HepG2 (cell line): ENCODE results near the gene PRSS22. TPM values are rescaled to one million over a fixed set of nuclear protein-coding genes. Genes with fewer than 3 reads are reported as not detected.
A peak's percentile ranks its signal among the peaks of the same experiment; 100 is the strongest.

Source experiments
- AHR ChIP-seq: IDR thresholded peaks from 2 replicates; pipeline ENCODE4 v1.6.1; 2018; ENCODE audit warnings: missing genetic modification reagents, missing compliant biosample characterization
- E2F5 ChIP-seq: sonication (generic); formaldehyde crosslinking; conservative IDR thresholded peaks from 2 replicates; pipeline ENCODE4 v1.4.0; 2020; ENCODE audit warnings: missing genetic modification reagents
- FOXO4 ChIP-seq: sonication (generic); formaldehyde crosslinking; conservative IDR thresholded peaks from 2 replicates; pipeline ENCODE4 v1.8.1; 2023; ENCODE audit warnings: missing genetic modification reagents
- FOXP4 ChIP-seq: sonication (generic); formaldehyde crosslinking; IDR thresholded peaks from 2 replicates; pipeline ENCODE4 v1.4.0; 2020; ENCODE audit warnings: missing genetic modification reagents
- GABPA ChIP-seq, 2 experiments: IDR thresholded peaks; 2 replicates each; pipeline ENCODE4 v1.6.1; 2011 to 2016; ENCODE audit warnings: low read depth in 2 of 2, low read length in 1 of 2, missing biosample characterization in 1 of 2, missing genetic modification characterization in 1 of 2
- SMC3 ChIP-seq: IDR thresholded peaks from 2 replicates; pipeline ENCODE4 v1.6.1; 2011; ENCODE audit warnings: low read length, improper control_type of control experiment
- YY1 ChIP-seq: IDR thresholded peaks from 2 replicates; pipeline ENCODE4 v1.6.1; 2011; ENCODE audit warnings: low read length, low read depth, moderate library complexity, mild to moderate bottlenecking; ENCODE audit not compliant: insufficient read depth, insufficient replicate concordance
- ZMYM4 ChIP-seq: sonication (generic); formaldehyde crosslinking; IDR thresholded peaks from 2 replicates; pipeline ENCODE4 v1.8.1; 2023; ENCODE audit warnings: mild to moderate bottlenecking, missing genetic modification reagents
- ZNF12 ChIP-seq: sonication (generic); formaldehyde crosslinking; IDR thresholded peaks from 2 replicates; pipeline ENCODE4 v1.5.0; 2020; ENCODE audit warnings: missing genetic modification reagents
- ZNF143 ChIP-seq: sonication (generic); formaldehyde crosslinking; IDR thresholded peaks from 2 replicates; pipeline ENCODE4 v1.4.0; 2020; ENCODE audit warnings: missing genetic modification reagents
- ZNF567 ChIP-seq: sonication (generic); formaldehyde crosslinking; IDR thresholded peaks from 2 replicates; pipeline ENCODE4 v1.8.1; 2023; ENCODE audit warnings: mild to moderate bottlenecking, missing genetic modification reagents, borderline replicate concordance
- ZNF572 ChIP-seq: sonication (generic); formaldehyde crosslinking; IDR thresholded peaks from 2 replicates; pipeline ENCODE4 v1.5.1; 2020; ENCODE audit warnings: mild to moderate bottlenecking, missing genetic modification reagents
- polyA plus RNA-seq, 8 experiments: library from polyadenylated mRNA; depleted of rRNA in 3 of 8; stranded (reverse) in 7 of 8; unstranded in 1 of 8; fragments of >200 nt; fragmentation: Illumina TruSeq in 4 of 8; extraction: Trizol in 4 of 8; gene quantifications; 2 replicates each; pipeline versions ENCODE4 v1.2.1 to v1.2.3, GENCODE V29; 2011 to 2016; ENCODE audit warnings: low read depth in 4 of 8, missing spikeins in 1 of 8, mixed read lengths in 1 of 8; ENCODE audit not compliant: insufficient read depth in 1 of 8
- total RNA-seq, 5 experiments: library from RNA; depleted of rRNA; stranded (reverse); fragments of >200 nt; fragmentation: Illumina TruSeq; extraction: Trizol; gene quantifications; 2 replicates each; pipeline ENCODE4 v1.2.3, GENCODE V29; 2016; ENCODE audit warnings: low read depth in 1 of 5
- TF ChIP-seq, protein P1 (sequence below): sonication (generic); formaldehyde crosslinking; IDR thresholded peaks from 2 replicates; pipeline ENCODE4 v1.8.1; 2023; ENCODE audit warnings: mild to moderate bottlenecking, missing genetic modification reagents, borderline replicate concordance
- TF ChIP-seq, protein P2 (sequence below), 2 experiments: sonication (generic) in 1 of 2; formaldehyde crosslinking in 1 of 2; IDR thresholded peaks; 2 replicates each; pipeline versions ENCODE4 v1.4.0 to v1.6.1; 2016 to 2020; ENCODE audit warnings: borderline replicate concordance in 1 of 2, low read depth in 1 of 2, mild to moderate bottlenecking in 1 of 2, missing genetic modification reagents in 1 of 2
- TF ChIP-seq, protein P3 (sequence below): sonication (generic); formaldehyde crosslinking; IDR thresholded peaks from 2 replicates; pipeline ENCODE4 v1.9.0; 2022; ENCODE audit warnings: low read depth, missing genetic modification reagents
- TF ChIP-seq, protein P4 (sequence below): sonication (generic); formaldehyde crosslinking; IDR thresholded peaks from 2 replicates; pipeline ENCODE4 v1.5.1; 2020; ENCODE audit warnings: mild to moderate bottlenecking, moderate library complexity, missing genetic modification reagents

PRSS22 gene
- total and polyA plus RNA-seq, 2 of the 13 experiments (the other 11 are each of a cell fraction or from before 2014, with no cell fraction given), result 0.24 to 0.32 TPM

GRCh38 chr16:2838928-2839327, 19.0 kb downstream of the PRSS22 start (continued):
- TF ChIP-seq ZNF143 (peak; percentile 45; the same call in 1 of the 2 replicates), FOXO4 (CRISPR knock-in tag) (no peak), YY1 (peak; percentile 53), FOXP4 (CRISPR knock-in tag) (no peak), E2F5 (no peak), ZNF572 (CRISPR knock-in tag) (peak; percentile 81; the same call in 1 of the 2 replicates), GABPA (IDR thresholded peaks at IDR 0.05; ENCODE audit: low read depth, low read length) (no peak), GABPA (CRISPR knock-in tag; IDR thresholded peaks at IDR 0.05; ENCODE audit: low read depth) (peak; percentile 28; the same call in 1 of the 2 replicates), AHR (CRISPR knock-in tag) (no peak), ZMYM4 (CRISPR knock-in tag) (no peak), SMC3 (peak; percentile 52; the same call in 1 of the 2 replicates), ZNF12 (CRISPR knock-in tag) (0 out of 2 replicates have a peak, but pooled peaks have one; percentile 16), ZNF567 (CRISPR knock-in tag) (peak; percentile 52; the same call in 1 of the 2 replicates)
- TF ChIP-seq, protein P1, sequence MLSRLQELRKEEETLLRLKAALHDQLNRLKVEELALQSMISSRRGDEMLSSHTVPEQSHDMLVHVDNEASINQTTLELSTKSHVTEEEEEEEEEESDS, result no peak
- TF ChIP-seq, protein P2, sequence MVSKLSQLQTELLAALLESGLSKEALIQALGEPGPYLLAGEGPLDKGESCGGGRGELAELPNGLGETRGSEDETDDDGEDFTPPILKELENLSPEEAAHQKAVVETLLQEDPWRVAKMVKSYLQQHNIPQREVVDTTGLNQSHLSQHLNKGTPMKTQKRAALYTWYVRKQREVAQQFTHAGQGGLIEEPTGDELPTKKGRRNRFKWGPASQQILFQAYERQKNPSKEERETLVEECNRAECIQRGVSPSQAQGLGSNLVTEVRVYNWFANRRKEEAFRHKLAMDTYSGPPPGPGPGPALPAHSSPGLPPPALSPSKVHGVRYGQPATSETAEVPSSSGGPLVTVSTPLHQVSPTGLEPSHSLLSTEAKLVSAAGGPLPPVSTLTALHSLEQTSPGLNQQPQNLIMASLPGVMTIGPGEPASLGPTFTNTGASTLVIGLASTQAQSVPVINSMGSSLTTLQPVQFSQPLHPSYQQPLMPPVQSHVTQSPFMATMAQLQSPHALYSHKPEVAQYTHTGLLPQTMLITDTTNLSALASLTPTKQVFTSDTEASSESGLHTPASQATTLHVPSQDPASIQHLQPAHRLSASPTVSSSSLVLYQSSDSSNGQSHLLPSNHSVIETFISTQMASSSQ (IDR thresholded peaks at IDR 0.05; ENCODE audit: low read depth), result no peak
- TF ChIP-seq, protein P2 (CRISPR knock-in tag; IDR thresholded peaks at IDR 0.05; ENCODE audit: borderline replicate concordance), result peak; percentile 38; the same call in 1 of the 2 replicates
- TF ChIP-seq, protein P3, sequence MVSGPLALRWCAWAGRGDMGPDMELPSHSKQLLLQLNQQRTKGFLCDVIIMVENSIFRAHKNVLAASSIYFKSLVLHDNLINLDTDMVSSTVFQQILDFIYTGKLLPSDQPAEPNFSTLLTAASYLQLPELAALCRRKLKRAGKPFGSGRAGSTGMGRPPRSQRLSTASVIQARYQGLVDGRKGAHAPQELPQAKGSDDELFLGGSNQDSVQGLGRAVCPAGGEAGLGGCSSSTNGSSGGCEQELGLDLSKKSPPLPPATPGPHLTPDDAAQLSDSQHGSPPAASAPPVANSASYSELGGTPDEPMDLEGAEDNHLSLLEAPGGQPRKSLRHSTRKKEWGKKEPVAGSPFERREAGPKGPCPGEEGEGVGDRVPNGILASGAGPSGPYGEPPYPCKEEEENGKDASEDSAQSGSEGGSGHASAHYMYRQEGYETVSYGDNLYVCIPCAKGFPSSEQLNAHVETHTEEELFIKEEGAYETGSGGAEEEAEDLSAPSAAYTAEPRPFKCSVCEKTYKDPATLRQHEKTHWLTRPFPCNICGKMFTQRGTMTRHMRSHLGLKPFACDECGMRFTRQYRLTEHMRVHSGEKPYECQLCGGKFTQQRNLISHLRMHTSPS (CRISPR knock-in tag), result no peak
- TF ChIP-seq, protein P4, sequence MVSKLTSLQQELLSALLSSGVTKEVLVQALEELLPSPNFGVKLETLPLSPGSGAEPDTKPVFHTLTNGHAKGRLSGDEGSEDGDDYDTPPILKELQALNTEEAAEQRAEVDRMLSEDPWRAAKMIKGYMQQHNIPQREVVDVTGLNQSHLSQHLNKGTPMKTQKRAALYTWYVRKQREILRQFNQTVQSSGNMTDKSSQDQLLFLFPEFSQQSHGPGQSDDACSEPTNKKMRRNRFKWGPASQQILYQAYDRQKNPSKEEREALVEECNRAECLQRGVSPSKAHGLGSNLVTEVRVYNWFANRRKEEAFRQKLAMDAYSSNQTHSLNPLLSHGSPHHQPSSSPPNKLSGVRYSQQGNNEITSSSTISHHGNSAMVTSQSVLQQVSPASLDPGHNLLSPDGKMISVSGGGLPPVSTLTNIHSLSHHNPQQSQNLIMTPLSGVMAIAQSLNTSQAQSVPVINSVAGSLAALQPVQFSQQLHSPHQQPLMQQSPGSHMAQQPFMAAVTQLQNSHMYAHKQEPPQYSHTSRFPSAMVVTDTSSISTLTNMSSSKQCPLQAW (CRISPR knock-in tag), result peak; percentile 22; the same call in 1 of the 2 replicates
